Body of pancreas (tissue), 4 donors: ENCODE measurements around the gene SIN3B.

Experiments
- POLR2A ChIP-seq, 3 donors: fragments of 450-650 bp; IDR thresholded peaks; one replicate each; pipeline ENCODE4 v1.6.1; 2016; ENCODE audit warnings: antibody characterized with exemption in 3 of 3, mild to moderate bottlenecking in 2 of 3
- TF ChIP-seq, protein P1 (sequence below), 7 experiments: fragments of 450-650 bp in 4 of 7; fragments of 200-600 bp in 3 of 7; sonication (generic) in 3 of 7; IDR thresholded peaks; one replicate each; pipeline ENCODE4 v1.5.1; 2016 to 2019; ENCODE audit warnings: antibody characterized with exemption in 7 of 7

DNA sequence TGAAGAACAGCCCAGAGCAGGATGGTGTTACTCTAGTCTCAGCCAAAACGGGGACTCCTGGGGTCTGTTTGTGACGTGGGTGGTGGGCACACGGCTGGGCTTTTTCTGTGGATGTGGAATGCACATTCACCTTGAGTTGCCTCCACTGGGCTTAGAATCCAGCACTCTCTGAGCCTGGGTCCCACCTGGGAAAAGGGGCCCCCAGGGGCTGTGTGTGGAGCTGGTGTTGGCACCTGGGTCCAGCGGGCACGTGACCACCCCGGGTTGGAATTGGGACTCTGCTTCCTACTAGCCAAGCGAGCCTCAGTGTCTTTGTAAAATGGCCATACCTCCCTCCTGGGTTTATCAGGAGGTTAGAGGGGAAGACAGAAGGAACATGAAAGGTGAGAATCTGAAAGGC lies 30.4 kb downstream of the SIN3B start:
- TF ChIP-seq, protein P1, sequence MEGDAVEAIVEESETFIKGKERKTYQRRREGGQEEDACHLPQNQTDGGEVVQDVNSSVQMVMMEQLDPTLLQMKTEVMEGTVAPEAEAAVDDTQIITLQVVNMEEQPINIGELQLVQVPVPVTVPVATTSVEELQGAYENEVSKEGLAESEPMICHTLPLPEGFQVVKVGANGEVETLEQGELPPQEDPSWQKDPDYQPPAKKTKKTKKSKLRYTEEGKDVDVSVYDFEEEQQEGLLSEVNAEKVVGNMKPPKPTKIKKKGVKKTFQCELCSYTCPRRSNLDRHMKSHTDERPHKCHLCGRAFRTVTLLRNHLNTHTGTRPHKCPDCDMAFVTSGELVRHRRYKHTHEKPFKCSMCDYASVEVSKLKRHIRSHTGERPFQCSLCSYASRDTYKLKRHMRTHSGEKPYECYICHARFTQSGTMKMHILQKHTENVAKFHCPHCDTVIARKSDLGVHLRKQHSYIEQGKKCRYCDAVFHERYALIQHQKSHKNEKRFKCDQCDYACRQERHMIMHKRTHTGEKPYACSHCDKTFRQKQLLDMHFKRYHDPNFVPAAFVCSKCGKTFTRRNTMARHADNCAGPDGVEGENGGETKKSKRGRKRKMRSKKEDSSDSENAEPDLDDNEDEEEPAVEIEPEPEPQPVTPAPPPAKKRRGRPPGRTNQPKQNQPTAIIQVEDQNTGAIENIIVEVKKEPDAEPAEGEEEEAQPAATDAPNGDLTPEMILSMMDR (IDR thresholded peaks at IDR 0.05), result no peak
- no peak for TF ChIP-seq POLR2A (IDR thresholded peaks at IDR 0.05)
